HL-60/S4 treated with retinoic acid at 250 ng/mL for 4 days and 3 days (cell line): ENCODE results near the gene BOD1L1.

Experiments
- in situ Hi-C: fragments of 300-500 bp; cut with MboI; formaldehyde crosslinking; loops from 2 replicates; pipeline ENCODE4 v1.7.0; 2022; ENCODE audit warnings: low sequenced_read_pairs

The BOD1L1 gene

DNA sequence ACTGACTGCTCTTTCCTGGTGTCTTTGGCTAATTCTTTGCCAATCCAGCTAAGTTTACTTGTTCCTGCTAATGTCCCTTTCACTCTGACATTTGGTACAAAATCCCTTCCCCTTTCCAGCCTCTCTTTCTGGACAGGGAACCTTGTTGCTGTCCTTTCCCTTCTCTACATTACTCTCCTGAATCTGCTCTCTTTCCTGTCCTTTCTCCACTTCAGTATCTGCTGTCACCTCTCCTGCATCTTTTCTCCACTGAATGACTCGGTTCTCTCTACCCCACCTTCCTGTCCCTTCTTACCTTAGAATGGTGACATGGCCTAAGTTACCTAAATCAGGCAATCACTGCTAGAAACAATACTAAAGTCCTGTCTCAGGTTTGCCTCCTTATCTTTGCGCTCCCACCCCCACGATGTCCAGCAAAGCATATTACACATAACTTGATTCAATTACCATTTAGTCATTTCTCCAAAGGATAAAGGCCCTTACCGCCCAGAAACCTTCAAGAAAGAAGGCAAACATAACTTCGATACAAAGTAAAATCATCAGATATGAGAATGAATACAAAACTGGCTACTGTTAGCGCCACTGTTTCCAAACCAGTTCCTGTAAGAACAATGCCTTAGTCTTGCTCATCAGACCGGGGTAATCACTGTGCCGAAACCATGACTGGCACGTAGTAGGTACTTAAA, 890 bp downstream of the BOD1L1 start:
- in situ Hi-C loops = no loop called here

- in situ Hi-C loops = no loop called here
Measured at GRCh38 chr4:13618212-13618806, 9.2 kb downstream of the BOD1L1 start.

DNA sequence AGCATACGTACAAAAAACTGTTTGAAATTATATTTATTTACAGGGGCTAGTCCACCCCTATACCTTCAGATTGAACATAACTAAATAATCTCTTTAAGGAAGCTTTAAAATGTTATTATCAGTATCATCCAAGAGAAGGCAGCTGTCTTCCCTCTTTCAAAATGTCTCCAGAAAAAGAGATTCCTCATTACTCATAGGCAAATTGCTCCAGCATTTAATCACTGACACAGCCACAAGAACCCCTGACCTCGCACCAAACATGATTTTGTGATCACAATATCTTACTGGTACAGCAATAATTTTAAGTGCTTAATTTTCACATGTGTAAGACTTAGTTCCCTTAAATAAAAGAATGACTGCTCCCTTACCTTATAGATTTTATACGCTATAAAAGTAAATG, 9.7 kb downstream of the BOD1L1 start:
- in situ Hi-C loops = no loop called here

GRCh38 chr4:13616597-13616996, 10.9 kb downstream of the BOD1L1 start:
- in situ Hi-C loops = no loop called here

DNA sequence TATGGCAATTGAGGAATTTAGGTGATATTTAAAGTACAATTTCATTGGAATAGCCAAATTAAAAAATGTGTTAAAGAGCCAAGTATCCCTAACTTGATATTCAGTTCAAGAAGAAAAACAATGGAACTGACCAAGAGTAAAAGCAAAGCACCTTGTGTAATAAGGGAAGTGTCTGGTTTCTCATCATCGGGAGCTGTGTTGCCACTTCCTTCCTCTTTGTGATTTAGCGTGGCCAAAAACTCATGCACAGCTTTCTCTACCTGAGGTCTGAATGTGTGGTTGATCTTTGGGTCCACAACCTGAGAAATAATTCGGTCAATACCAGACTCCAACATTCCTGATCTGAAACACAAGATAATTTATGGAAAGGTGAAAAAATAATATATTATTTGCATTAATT, 12.4 kb downstream of the BOD1L1 start:
- in situ Hi-C loops = no loop called here

DNA sequence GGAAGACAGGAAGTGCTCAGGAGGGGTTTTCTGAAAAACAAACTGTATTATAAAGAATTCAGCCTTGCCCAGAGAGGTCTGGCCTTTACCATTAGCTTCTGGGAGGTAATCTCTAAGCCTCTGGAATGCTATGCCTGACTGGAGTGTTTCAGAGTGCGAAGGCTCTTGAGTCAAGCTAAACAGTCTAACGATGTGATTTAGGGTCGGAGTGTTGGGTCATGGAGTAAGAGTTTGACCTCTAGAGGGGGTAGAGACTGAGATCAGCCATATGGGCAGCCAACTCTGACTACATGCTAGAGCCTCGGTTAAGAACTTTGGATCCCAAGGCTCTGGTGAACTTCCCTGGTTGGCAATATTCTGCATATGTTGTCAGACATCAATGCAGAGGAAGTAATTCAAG, 15.0 kb downstream of the BOD1L1 start:
- in situ Hi-C loops = no loop called here

DNA sequence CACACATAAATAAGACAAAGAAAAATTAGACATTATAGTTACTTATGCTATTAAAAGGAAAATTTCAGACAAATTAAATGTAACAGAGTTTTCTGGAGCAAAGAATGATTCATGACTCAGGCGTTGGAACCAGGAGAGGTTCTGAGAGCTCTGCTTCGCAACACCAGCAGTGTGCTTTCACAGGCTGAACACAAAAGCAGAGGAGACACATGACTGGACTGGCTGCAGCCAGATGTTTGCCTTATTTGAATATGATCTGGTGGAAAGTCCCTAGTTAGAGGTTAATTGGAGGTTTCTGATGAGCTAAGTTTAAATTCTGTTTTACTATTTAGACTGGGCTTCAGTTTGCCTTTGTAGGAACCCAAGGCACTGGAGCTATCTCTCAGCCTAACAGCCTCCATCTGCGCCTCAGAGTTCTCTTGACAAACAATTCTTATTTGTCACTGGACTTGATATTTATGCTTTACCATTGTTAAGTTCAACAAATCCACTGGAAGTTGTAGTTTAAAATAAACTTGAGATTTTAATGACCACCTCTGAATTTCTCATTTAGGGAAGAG, 16.2 kb downstream of the BOD1L1 start:
- in situ Hi-C loops = no loop called here

GRCh38 chr4:13605330-13605729, 22.2 kb downstream of the BOD1L1 start:
- in situ Hi-C loops = no loop called here

GRCh38 chr4:13601848-13602247, 25.7 kb downstream of the BOD1L1 start:
- in situ Hi-C loops = no loop called here

DNA sequence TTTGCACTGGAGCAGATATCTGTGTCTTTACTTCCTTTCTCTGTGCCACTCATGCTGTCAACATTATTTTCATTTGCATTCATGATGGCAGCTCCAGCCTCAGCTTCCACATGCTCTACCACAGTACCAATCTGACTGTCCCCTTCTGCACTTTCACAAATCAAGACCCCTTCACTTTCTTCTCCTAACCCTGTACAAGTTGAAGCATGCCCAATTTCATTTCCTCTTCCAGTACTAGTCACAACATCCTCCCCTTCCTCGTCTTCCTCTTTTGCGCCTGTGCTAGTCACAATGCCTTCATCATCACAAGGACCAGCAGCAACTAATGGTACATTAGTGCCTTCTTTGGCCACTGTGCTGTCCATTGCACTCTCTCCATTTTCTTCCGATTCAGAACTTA, 26.5 kb downstream of the BOD1L1 start:
- in situ Hi-C loops = no loop called here

DNA sequence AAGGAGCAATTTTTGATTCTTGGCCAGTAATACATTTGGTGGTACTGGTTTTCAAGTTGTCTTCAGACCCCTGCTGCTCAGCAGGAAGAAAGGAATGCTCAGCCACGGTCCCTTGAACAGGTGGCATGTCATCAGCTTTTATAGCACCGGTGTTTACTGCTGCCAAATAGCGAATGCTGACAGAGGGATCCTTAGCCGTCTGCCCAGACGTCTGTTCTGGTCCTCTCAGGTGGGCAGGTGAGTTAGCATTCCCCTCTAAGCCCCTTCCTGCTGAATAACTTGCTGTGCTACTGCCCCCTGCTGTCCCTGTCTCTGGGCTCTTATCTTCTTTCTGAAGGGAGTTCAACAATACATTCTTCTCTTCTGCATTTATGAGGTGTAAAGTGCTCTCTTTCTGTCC, 28.4 kb downstream of the BOD1L1 start:
- in situ Hi-C loops = no loop called here

DNA sequence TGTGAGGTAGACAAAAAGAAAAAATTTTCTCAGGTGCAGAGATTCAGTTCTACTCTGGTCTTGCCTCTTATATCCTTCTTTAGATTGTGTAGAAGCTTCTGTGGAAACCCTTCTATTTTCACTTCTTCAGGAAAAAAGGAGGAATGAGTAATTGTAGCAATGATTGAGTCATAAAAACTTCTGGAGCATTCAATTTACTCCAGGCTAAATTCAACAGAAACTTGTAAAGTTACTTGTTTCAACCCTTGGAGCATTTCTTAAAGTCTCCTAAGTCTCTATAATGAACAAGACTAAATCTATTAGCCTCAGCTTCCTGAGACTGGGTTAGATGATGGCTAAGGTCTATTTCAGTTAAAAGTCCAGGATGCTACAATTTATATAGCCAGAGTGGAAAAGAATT, 29.9 kb downstream of the BOD1L1 start:
- in situ Hi-C loops = no loop called here

DNA sequence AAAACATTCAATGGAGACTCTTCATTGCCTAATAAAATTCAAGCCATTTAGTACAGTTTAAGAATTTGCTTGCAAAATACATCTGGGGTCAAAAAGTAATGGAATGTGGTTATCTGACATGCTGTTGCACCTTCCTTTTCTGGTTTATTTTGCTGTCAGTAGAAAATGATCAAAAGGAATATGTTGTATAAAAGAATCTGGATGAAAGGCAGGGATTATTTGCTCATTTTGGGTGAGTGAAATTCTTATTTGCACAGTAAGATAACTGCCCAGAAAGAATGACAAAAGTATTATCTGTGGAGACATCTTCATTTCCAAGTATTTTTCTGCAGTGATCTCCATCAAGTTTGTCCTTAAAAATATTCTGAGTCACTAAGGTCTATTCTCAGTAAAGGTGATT, 30.4 kb downstream of the BOD1L1 start:
- in situ Hi-C loops = no loop called here

DNA sequence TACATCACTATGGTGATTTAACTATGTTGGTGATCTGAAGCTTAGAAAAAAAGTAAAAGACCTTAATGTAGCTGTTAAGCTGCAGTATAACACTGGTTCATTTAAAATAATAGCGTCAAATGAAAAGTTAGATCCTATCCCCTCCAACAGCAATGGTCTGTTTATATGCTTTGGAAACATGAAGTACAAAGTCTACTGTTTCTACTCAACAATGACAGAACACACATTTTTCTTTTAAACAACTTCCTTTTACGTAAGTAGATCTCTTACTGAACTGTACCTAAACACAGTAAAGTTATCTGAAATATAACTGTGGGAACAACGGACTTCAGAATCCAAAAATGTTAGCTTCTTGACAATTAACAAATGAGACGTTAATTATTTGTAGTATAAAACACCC, 35.3 kb downstream of the BOD1L1 start:
- in situ Hi-C loops = no loop called here

DNA sequence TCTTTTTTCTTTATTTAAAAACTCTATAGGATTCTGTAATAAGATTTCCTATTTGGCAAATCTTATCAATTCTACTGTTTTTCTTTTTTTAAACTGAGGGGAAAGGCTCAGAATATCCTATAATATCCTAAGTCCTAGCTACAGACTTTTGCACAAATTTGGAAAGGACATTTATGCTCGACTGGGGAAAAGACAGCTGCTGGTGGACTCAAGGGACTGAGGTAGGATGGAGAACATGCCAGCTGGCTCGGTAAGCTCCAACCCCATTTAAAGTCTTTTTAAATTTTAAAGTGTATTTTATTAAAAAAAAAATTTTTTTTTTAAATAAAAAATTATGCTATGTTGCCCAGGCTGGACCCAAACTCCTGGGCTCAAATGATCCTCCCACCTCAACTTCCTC, 36.8 kb downstream of the BOD1L1 start:
- in situ Hi-C loops = no loop called here

GRCh38 chr4:13588954-13589353, 38.6 kb downstream of the BOD1L1 start:
- in situ Hi-C loops = no loop called here

- in situ Hi-C loops = no loop called here
Measured at GRCh38 chr4:13584481-13584880, 43.0 kb downstream of the BOD1L1 start.

- in situ Hi-C loops = no loop called here
Measured at GRCh38 chr4:13580036-13580435, 47.5 kb downstream of the BOD1L1 start.

GRCh38 chr4:13577660-13578059, 49.9 kb downstream of the BOD1L1 start:
- in situ Hi-C loops = no loop called here

DNA sequence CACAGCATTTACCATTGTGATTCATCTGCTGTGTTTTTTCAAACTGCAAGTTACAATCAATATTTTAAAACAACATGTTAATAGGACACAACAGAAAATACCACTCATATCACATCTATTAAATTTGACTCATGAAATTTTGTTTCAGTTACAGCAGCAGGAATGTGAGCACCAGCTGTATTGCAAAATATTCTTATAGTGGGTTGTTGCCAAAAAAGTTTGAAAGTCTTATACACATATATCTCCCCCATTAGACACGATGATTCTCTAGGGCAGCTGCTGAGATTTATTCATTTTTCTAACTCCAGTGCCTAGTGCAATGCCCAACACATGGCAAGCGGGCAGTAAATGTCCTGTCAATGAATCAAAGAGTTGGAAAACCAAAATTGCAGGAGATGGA, 56.6 kb downstream of the BOD1L1 start:
- in situ Hi-C loops = no loop called here

- in situ Hi-C loops = no loop called here
Measured at GRCh38 chr4:13567125-13567524, 60.4 kb downstream of the BOD1L1 start.

DNA sequence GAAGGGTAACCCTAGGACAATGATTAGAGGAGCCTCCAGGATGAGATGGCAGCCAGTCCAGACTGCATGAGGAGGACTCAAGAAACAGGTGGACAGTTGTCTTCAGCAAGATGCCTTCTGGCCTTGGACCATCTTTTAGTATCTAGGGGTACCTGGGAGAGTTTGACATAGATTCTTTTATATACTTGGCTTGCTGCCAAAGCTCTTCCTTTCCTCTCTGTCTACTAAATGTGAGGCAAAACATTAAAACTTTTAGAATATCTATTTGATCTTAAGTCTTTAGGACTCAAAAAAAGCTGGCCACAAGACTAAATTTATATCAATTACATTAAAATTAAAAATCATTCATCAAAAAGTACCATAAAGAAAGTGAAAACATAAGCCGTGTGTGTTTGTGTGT, 64.6 kb downstream of the BOD1L1 start:
- in situ Hi-C loops = no loop called here

DNA sequence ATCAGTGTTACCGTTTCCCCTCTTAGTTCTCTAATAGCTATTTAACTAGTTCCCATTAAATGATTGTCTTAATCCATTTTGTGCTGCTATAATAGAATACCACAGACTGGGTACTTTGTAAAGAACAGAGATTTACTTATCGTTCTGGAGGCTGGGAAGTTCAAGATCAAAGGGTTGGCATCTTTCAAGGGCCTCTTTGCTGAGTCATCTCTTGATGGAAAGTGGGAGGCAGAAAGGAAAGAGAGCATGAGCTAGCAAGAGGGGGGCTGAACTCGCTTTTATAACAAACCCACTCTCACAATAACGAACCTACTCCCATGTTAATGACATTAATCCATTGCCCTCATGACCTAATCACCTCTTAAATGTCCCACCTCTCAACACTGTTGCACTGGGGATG, 65.9 kb downstream of the BOD1L1 start:
- in situ Hi-C loops = no loop called here
